ENCODE data around the gene ARR3. TPM values are rescaled to one million over a fixed set of nuclear protein-coding genes. Genes with fewer than 3 reads are reported as not detected.
A peak's percentile ranks its signal among the peaks of the same experiment; 100 is the strongest.

ARR3 gene
- 1 to 10 TPM in 2 of 4 donors, not detected in 2; 3.2 to 3.3 TPM for total RNA-seq

DNA sequence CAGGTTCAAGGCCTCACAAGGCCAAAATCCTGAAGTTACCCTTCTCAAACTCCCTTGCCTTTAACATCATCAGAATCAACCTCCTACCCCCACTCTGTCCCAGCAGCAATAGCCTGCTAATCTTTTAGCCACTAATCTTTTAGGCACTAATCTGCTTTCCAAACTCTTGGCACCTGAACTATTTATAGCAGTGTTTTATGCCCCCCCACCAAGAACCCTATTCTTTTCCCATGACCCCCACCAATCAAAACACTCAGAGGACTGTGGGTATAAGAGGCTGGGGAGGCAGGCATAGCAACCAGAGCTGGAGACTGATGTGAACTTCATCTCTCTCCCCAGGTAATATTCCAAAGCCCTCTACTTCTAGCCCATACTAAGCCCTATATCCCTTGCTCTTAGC lies at the start of gene ARR3:
TSS of gene ARR3 (plus strand) at position 301 of the 400 bp plus-strand sequence. CDS start 1,052 bp downstream, outside the sequence.
- TF ChIP-seq, protein P1, sequence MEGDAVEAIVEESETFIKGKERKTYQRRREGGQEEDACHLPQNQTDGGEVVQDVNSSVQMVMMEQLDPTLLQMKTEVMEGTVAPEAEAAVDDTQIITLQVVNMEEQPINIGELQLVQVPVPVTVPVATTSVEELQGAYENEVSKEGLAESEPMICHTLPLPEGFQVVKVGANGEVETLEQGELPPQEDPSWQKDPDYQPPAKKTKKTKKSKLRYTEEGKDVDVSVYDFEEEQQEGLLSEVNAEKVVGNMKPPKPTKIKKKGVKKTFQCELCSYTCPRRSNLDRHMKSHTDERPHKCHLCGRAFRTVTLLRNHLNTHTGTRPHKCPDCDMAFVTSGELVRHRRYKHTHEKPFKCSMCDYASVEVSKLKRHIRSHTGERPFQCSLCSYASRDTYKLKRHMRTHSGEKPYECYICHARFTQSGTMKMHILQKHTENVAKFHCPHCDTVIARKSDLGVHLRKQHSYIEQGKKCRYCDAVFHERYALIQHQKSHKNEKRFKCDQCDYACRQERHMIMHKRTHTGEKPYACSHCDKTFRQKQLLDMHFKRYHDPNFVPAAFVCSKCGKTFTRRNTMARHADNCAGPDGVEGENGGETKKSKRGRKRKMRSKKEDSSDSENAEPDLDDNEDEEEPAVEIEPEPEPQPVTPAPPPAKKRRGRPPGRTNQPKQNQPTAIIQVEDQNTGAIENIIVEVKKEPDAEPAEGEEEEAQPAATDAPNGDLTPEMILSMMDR (IDR thresholded peaks at IDR 0.05): no peak
- TF ChIP-seq POLR2A (IDR thresholded peaks at IDR 0.05): no peak
- H3K4me1 ChIP-seq: no peaks in the 10 kb centered on the region
- no peak for DNase-seq

DNA sequence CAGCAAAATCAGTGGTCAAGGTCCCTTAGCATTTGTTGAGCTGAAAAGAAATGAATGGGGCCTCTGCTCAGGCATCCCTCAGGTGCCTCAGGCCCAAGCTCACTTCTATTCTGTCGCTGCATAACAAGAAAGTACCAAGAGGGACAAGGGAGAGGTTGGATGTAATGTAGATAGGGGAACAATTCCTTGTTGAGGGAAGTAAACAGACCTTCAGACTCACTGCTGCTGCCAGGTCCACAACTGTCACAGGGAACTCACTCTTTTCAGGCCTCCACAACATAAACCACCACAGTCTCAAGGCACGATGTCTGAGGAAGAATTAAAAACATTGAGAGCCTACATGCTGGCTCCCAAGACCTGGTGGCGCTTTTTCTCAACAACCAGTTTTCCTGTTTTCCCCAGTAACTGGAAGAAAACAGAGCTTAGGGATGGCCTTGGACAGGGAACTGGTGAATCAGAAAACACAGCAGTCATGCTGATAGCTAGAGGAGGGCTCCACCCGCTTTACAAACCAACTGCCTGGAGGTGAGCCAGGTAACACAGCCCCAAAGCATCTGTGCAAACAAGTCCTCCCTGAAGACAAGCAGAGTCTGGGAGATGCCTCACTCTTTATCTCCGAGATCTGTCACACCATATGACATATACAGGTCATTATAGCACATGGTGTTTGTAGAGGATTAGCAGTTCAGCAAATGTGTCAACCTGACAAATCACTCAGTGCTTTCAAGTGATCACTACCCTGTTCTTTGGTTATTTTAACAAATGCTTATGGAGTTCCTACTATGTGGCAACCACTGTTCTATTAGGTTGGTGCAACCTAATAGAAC lies 48.0 kb upstream of the ARR3 start:
- DNase-seq: peak in 2 of 3 donors; percentile 67 to 69
- Histone ChIP-seq H3K4me3 (no peak overlapping the region), H3K9me3 (no peaks in the 10 kb centered on the region), H3K4me1 (no peaks in the 10 kb centered on the region), H3K36me3 (no peaks in the 10 kb centered on the region), H3K27me3 (no peaks in the 10 kb centered on the region), H3K27ac (peak overlapping the region in 2 of 4 donors; percentile 40 to 73)
- TF ChIP-seq, protein P1 (IDR thresholded peaks at IDR 0.05): no peak
- TF ChIP-seq POLR2A (IDR thresholded peaks at IDR 0.05): no peak

More for the DNA sequence above, at the start of gene ARR3:
- Histone ChIP-seq H3K27ac (no peak within 1 kb of the TSS), H3K4me3 (no peak within 1 kb of the TSS), H3K27me3 (no peaks in the 10 kb centered on the region), H3K36me3 (no peaks in the 10 kb centered on the region), H3K9me3 (no peaks in the 10 kb centered on the region)

DNA sequence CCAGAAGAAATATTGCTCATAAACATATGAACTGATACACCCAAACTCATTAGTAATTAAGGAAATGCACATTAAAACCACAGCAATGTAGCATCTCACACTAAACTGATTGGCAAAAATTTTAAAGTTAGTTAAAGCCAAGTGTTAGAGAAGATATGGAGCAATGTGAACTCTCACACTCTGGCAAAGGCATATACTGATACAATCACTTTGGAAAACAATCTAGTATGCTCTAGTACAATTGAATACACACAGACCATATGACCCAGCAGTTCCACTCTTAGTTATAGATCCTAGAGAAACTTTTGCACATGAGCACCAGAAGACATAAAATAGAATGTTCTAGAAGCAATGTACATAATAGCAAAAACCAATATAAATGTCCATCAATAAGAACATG lies 42.1 kb upstream of the ARR3 start:
- no peaks in the 10 kb centered on the region for H3K27me3 ChIP-seq
- TF ChIP-seq POLR2A (IDR thresholded peaks at IDR 0.05): no peak
- TF ChIP-seq, protein P1 (IDR thresholded peaks at IDR 0.05): no peak
- H3K9me3 ChIP-seq: no peaks in the 10 kb centered on the region
- H3K4me1 ChIP-seq: no peaks in the 10 kb centered on the region
- no peak for DNase-seq
- H3K36me3 ChIP-seq: no peaks in the 10 kb centered on the region
- no peak overlapping the region for H3K27ac ChIP-seq
- no peak overlapping the region for H3K4me3 ChIP-seq

DNA sequence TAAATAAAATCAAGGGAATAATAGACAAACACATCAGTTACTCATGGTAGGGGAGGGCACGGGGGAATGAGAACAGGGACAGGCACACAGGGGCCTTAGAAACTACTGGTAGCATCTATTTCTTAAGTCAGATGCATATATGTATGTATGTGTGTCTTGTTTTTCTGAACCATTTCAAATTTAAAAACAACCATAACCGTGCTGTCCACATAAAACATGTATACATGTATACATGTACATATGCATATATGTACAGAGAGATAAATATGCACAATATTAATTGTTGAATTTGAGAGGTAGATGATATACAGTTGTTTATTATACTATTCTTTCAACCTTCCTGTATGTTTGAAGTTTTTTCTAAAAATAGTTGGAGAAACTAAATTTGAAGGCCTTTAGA lies 41.4 kb upstream of the ARR3 start:
- no peak for DNase-seq
- Histone ChIP-seq H3K27ac (no peak overlapping the region), H3K27me3 (no peaks in the 10 kb centered on the region), H3K4me3 (no peak overlapping the region), H3K4me1 (no peaks in the 10 kb centered on the region), H3K9me3 (no peaks in the 10 kb centered on the region), H3K36me3 (no peaks in the 10 kb centered on the region)
- TF ChIP-seq, protein P1 (IDR thresholded peaks at IDR 0.05): no peak
- TF ChIP-seq POLR2A (IDR thresholded peaks at IDR 0.05): no peak

DNA sequence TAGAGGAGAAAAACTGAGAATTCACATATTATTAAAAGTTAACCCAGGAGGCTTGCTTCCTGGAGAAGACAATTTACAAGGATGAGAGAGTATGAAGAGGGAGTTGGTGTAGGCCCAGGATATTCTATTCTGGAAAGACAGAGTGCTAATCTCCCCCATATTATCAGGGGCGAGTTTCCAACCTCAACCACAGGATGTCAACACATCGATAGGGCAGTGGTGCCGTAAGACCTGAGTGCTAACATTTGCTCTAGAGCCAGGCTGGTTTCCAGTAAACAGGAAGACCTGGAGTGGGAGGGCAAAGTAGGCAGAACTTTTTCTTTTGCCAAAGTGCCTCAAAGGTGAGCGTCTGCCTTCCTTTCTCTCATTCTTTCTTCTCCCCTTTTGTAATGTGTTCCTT lies 36.5 kb upstream of the ARR3 start:
- Histone ChIP-seq H3K27ac (no peak overlapping the region), H3K9me3 (no peaks in the 10 kb centered on the region), H3K4me1 (no peaks in the 10 kb centered on the region), H3K27me3 (no peaks in the 10 kb centered on the region), H3K36me3 (no peaks in the 10 kb centered on the region), H3K4me3 (no peak overlapping the region)
- no peak for DNase-seq
- TF ChIP-seq POLR2A (IDR thresholded peaks at IDR 0.05): no peak
- TF ChIP-seq, protein P1 (IDR thresholded peaks at IDR 0.05): no peak
